H1 (cell line): Measurements from ENCODE around the gene TECRL. TPM values are rescaled to one million over a fixed set of nuclear protein-coding genes. Genes with fewer than 3 reads are reported as not detected.

Experiments
- CTCF ChIA-PET: fragments of 300-600 bp; sonication (Branson Sonifier 250); formaldehyde crosslinking; loops from one replicate; lab custom pipeline; 2021; ENCODE audit not compliant: partially characterized antibody; lab: Charles Lee
- POLR2A ChIA-PET: fragments of 300-600 bp; sonication (Branson Sonifier 250); formaldehyde crosslinking; loops from one replicate; lab custom pipeline; 2021; ENCODE audit warnings: inconsistent platforms; ENCODE audit not compliant: partially characterized antibody; lab: Charles Lee
- DNase-seq, 2 experiments: peaks; one replicate each; pipeline versions ENCODE4 v3.0.0 to v3.0.0-alpha.2; 2010 to 2022; ENCODE audit warnings: low spot score in 2 of 2, low read depth in 1 of 2, mixed read lengths in 1 of 2
- FAIRE-seq: peaks from 2 replicates; lab custom pipeline; 2011; peaks lifted over from hg19 to GRCh38; lab: Jason Lieb, UNC
- H2AFZ ChIP-seq: 2 replicates; pipeline ENCODE4 v1.8.1; 2012; ENCODE audit warnings: low read length, inconsistent platforms
- H2AK5ac ChIP-seq: 2 replicates; pipeline ENCODE4 v1.6.1; 2013; ENCODE audit warnings: low read depth, low read length
- H2BK120ac ChIP-seq: replicated peaks from 2 replicates; pipeline ENCODE3; 2013; ENCODE audit warnings: low read depth, low read length, inconsistent platforms
- H2BK12ac ChIP-seq: 2 replicates; pipeline ENCODE4 v1.6.1; 2013; ENCODE audit warnings: low read depth, low read length
- H2BK15ac ChIP-seq: 2 replicates; pipeline ENCODE4 v1.6.1; 2013; ENCODE audit warnings: low read length
- H2BK20ac ChIP-seq: 2 replicates; pipeline ENCODE4 v1.6.1; 2013; ENCODE audit warnings: low read length
- H2BK5ac ChIP-seq: 2 replicates; pipeline ENCODE4 v1.6.1; 2013; ENCODE audit warnings: low read depth, low read length
- H3K14ac ChIP-seq: 2 replicates; pipeline ENCODE4 v1.6.1; 2013; ENCODE audit warnings: inconsistent platforms; ENCODE audit not compliant: insufficient read length
- H3K18ac ChIP-seq: 2 replicates; pipeline ENCODE4 v1.6.1; 2013; ENCODE audit warnings: low read length; ENCODE audit errors: extremely low read depth
- H3K23ac ChIP-seq: 2 replicates; pipeline ENCODE4 v1.6.1; 2013; ENCODE audit warnings: inconsistent platforms; ENCODE audit not compliant: insufficient read length
- H3K23me2 ChIP-seq: 2 replicates; pipeline ENCODE4 v1.6.1; 2013; ENCODE audit warnings: low read depth, low read length
- H3K27ac ChIP-seq: 2 replicates; pipeline ENCODE4 v1.6.1; 2011; ENCODE audit warnings: low read depth, low read length, inconsistent platforms
- H3K27me3 ChIP-seq, 4 experiments: replicated peaks in 1 of 4; 1 replicate in 1 of 4; 2 replicates in 3 of 4; pipeline versions ENCODE4 v1.6.1 to v1.8.1; 2011 to 2013; ENCODE audit warnings: low read length in 3 of 4, mild to moderate bottlenecking in 3 of 4, inconsistent platforms in 2 of 4, mixed read lengths in 2 of 4, moderate library complexity in 1 of 4; ENCODE audit not compliant: control insufficient read depth in 3 of 4, insufficient read depth in 3 of 4; ENCODE audit errors: extremely low read depth in 1 of 4
- H3K36me3 ChIP-seq, 4 experiments: 2 replicates each; pipeline versions ENCODE4 v1.6.1 to v1.8.1; 2011 to 2013; ENCODE audit warnings: mild to moderate bottlenecking in 4 of 4, low read length in 3 of 4, moderate library complexity in 2 of 4, control low read depth in 1 of 4, inconsistent platforms in 1 of 4; ENCODE audit not compliant: insufficient read depth in 4 of 4, control insufficient read depth in 2 of 4
- H3K4ac ChIP-seq: replicated peaks from 2 replicates; pipeline ENCODE3; 2013; ENCODE audit warnings: low read length, low read depth, mixed read lengths, inconsistent platforms; ENCODE audit not compliant: insufficient read length
- H3K4me1 ChIP-seq, 4 experiments: replicated peaks in 1 of 4; 1 replicate in 1 of 4; 2 replicates in 3 of 4; pipeline versions ENCODE4 v1.6.1 to v1.8.1; 2011 to 2013; ENCODE audit warnings: low read length in 3 of 4, inconsistent platforms in 2 of 4, mixed read lengths in 1 of 4; ENCODE audit not compliant: insufficient read depth in 4 of 4, control insufficient read depth in 3 of 4
- H3K4me2 ChIP-seq, 2 experiments: 2 replicates each; pipeline versions ENCODE4 v1.6.1 to v1.8.1; 2011 to 2013; ENCODE audit warnings: low read depth in 2 of 2, low read length in 2 of 2, control low read depth in 1 of 2, inconsistent platforms in 1 of 2, mild to moderate bottlenecking in 1 of 2; ENCODE audit not compliant: insufficient read depth in 1 of 2
- H3K4me3 ChIP-seq, 4 experiments: fragments of 200-600, 300-600 bp in 1 of 4; sonication (generic), shearing (Covaris generic), sonication (Bioruptor Twin) in 1 of 4; 2 replicates each; pipeline versions ENCODE4 v1.5.1 to v1.8.1; 2011 to 2016; ENCODE audit warnings: low read length in 4 of 4, low read depth in 3 of 4, control low read depth in 2 of 4, inconsistent platforms in 2 of 4, mild to moderate bottlenecking in 2 of 4, mixed read lengths in 1 of 4, moderate library complexity in 1 of 4; ENCODE audit not compliant: insufficient read depth in 2 of 4; ENCODE audit errors: extremely low read depth in 1 of 4
- H3K56ac ChIP-seq: replicated peaks from 2 replicates; pipeline ENCODE3; 2013; ENCODE audit warnings: low read depth, mild to moderate bottlenecking, mixed read lengths, low read length, inconsistent platforms; ENCODE audit not compliant: insufficient read length
- H3K79me1 ChIP-seq: 2 replicates; pipeline ENCODE4 v1.6.1; 2013; ENCODE audit warnings: low read depth, low read length, control low read depth
- H3K79me2 ChIP-seq, 2 experiments: 2 replicates each; pipeline versions ENCODE4 v1.6.1 to v1.8.1; 2012 to 2013; ENCODE audit warnings: low read length in 2 of 2, mild to moderate bottlenecking in 2 of 2, inconsistent platforms in 1 of 2; ENCODE audit not compliant: insufficient read depth in 2 of 2, control insufficient read depth in 1 of 2
- H3K9ac ChIP-seq, 4 experiments: replicated peaks in 1 of 4; 1 replicate in 1 of 4; 2 replicates in 3 of 4; pipeline versions ENCODE4 v1.6.1 to v1.8.1; 2011 to 2013; ENCODE audit warnings: low read depth in 3 of 4, low read length in 3 of 4, control low read depth in 2 of 4, mild to moderate bottlenecking in 2 of 4, moderate library complexity in 2 of 4, inconsistent platforms in 1 of 4; ENCODE audit errors: extremely low read depth in 1 of 4
- H3K9me3 ChIP-seq, 2 experiments: 2 replicates each; pipeline versions ENCODE4 v1.6.1 to v1.8.1; 2012 to 2013; ENCODE audit warnings: mild to moderate bottlenecking in 2 of 2, moderate library complexity in 2 of 2, control low read depth in 1 of 2, inconsistent platforms in 1 of 2, low read depth in 1 of 2, low read length in 1 of 2, mixed read lengths in 1 of 2; ENCODE audit not compliant: insufficient read depth in 2 of 2
- H4K20me1 ChIP-seq, 2 experiments: replicated peaks in 1 of 2; 2 replicates each; pipeline versions ENCODE3 to v1.8.1; 2011 to 2013; ENCODE audit warnings: inconsistent platforms in 2 of 2, low read length in 2 of 2, mild to moderate bottlenecking in 1 of 2; ENCODE audit not compliant: insufficient read depth in 2 of 2, control insufficient read depth in 1 of 2
- H4K5ac ChIP-seq: 2 replicates; pipeline ENCODE4 v1.6.1; 2013; ENCODE audit warnings: low read length, low read depth, mixed read lengths, inconsistent platforms; ENCODE audit not compliant: insufficient read length
- H4K8ac ChIP-seq: 2 replicates; pipeline ENCODE4 v1.8.0; 2013; ENCODE audit warnings: mild to moderate bottlenecking, moderate library complexity, low read length, inconsistent platforms; ENCODE audit not compliant: insufficient read depth; ENCODE audit errors: extremely low read depth
- H4K91ac ChIP-seq: replicated peaks from 2 replicates; pipeline ENCODE3; 2013; ENCODE audit warnings: low read length, mixed read lengths, inconsistent platforms; ENCODE audit not compliant: insufficient read length
- BACH1 ChIP-seq: IDR thresholded peaks from 2 replicates; pipeline ENCODE4 v1.6.1; 2012; ENCODE audit warnings: low read length, improper control_type of control experiment
- polyA plus RNA-seq, 7 experiments: library from polyadenylated mRNA; depleted of rRNA in 3 of 7; stranded (reverse) in 5 of 7; unstranded in 2 of 7; fragments of >200 nt in 5 of 7; fragments of 200-250 nt in 2 of 7; gene quantifications; 1 replicate in 5 of 7; 2 replicates in 1 of 7; 4 replicates in 1 of 7; pipeline versions ENCODE4 v1.2.1 to v1.2.3, GENCODE V29; 2011 to 2013; ENCODE audit warnings: missing spikeins in 2 of 7, mixed read lengths in 2 of 7
- total RNA-seq: library from RNA; stranded (reverse); fragmentation: NEBNext Ultra II Directional; extraction: Animal tissue kit (Norgen Biotek cat#: 25700); gene quantifications from 2 replicates; pipeline ENCODE4 v1.2.1, GENCODE V29; 2021

Gene TECRL
- total and polyA plus RNA-seq, 2 of the 8 experiments (the other 6 are each of a cell fraction or from before 2014, with no cell fraction given): not detected

GRCh38 chr4:64251781-64252180 lies 157.5 kb downstream of the TECRL start:
- H4K5ac ChIP-seq: no peak overlapping the region
- no peak overlapping the region for H2AFZ ChIP-seq
- no peaks in the 10 kb centered on the region for H3K27me3 ChIP-seq
- no peak overlapping the region for H3K4me3 ChIP-seq
- H3K79me1 ChIP-seq: no peaks in the 10 kb centered on the region
- no peak overlapping the region for H3K14ac ChIP-seq
- DNase-seq (no peak), FAIRE-seq (no peak)
- H3K18ac ChIP-seq: no peak overlapping the region
- no peak overlapping the region for H3K9ac ChIP-seq
- no peak overlapping the region for H2AK5ac ChIP-seq
- no peaks in the 10 kb centered on the region; a peak in 1 of 8 replicates for H3K36me3 ChIP-seq
- TF ChIP-seq BACH1: no peak
- no peaks in the 10 kb centered on the region for H4K20me1 ChIP-seq
- H2BK20ac ChIP-seq: no peak overlapping the region
- H2BK15ac ChIP-seq: no peak overlapping the region
- no peak overlapping the region for H3K56ac ChIP-seq
- H3K4me1 ChIP-seq: no peaks in the 10 kb centered on the region
- H3K9me3 ChIP-seq: peaks cover 4% of the 10 kb centered on the region in 2 experiments; a peak in 3 of 4 replicates
- no peak overlapping the region for H4K8ac ChIP-seq
- H3K4me2 ChIP-seq: no peak overlapping the region
- H2BK12ac ChIP-seq: no peak overlapping the region
- no peak overlapping the region for H3K4ac ChIP-seq
- ChIA-PET CTCF (no interaction called here), POLR2A (no interaction called here)
- H3K23ac ChIP-seq: no peak overlapping the region
- H3K23me2 ChIP-seq: no peaks in the 10 kb centered on the region
- H2BK5ac ChIP-seq: no peak overlapping the region
- no peaks in the 10 kb centered on the region for H3K79me2 ChIP-seq
- H2BK120ac ChIP-seq: no peak overlapping the region
- no peak overlapping the region for H4K91ac ChIP-seq
- H3K27ac ChIP-seq: no peak overlapping the region
